HepG2 (cell line): ENCODE measurements around the gene SLC25A11. TPM values are rescaled to one million over a fixed set of nuclear protein-coding genes. Genes with fewer than 3 reads are reported as not detected.

ENCODE experiments used
- CBX5 ChIP-seq: sonication (generic); formaldehyde crosslinking; IDR thresholded peaks from 2 replicates; pipeline ENCODE4 v1.4.0; 2020; ENCODE audit warnings: missing genetic modification reagents, borderline replicate concordance
- GATAD1 ChIP-seq: IDR thresholded peaks from 2 replicates; pipeline ENCODE4 v1.6.1; 2016; ENCODE audit warnings: missing genetic modification reagents, missing compliant biosample characterization
- HNF1A ChIP-seq, 2 experiments: sonication (generic) in 1 of 2; formaldehyde crosslinking in 1 of 2; IDR thresholded peaks; 2 replicates each; pipeline versions ENCODE4 v1.4.0 to v1.6.1; 2016 to 2020; ENCODE audit warnings: borderline replicate concordance in 1 of 2, low read depth in 1 of 2, mild to moderate bottlenecking in 1 of 2, missing genetic modification reagents in 1 of 2
- HNRNPH1 ChIP-seq: fragments of 200-400 bp; formaldehyde crosslinking; optimal IDR thresholded peaks from 2 replicates; pipeline ENCODE3; 2017; ENCODE audit warnings: mild to moderate bottlenecking, low read depth, low read length
- HOMEZ ChIP-seq: IDR thresholded peaks from 2 replicates; pipeline ENCODE4 v1.6.1; 2016; ENCODE audit warnings: low read depth
- MTERF4 ChIP-seq: sonication (generic); formaldehyde crosslinking; IDR thresholded peaks from 2 replicates; pipeline ENCODE4 v1.8.0; 2023; ENCODE audit warnings: mild to moderate bottlenecking, missing genetic modification reagents
- NKX3-1 ChIP-seq: sonication (generic); formaldehyde crosslinking; IDR thresholded peaks from 2 replicates; pipeline ENCODE4 v1.5.0; 2020; ENCODE audit warnings: missing genetic modification reagents
- RELA ChIP-seq: sonication (generic); formaldehyde crosslinking; IDR thresholded peaks from 2 replicates; pipeline ENCODE4 v1.4.0; 2020; ENCODE audit warnings: missing genetic modification reagents
- SIN3A ChIP-seq: IDR thresholded peaks from 2 replicates; pipeline ENCODE4 v1.6.1; 2011; ENCODE audit warnings: low read depth, mild to moderate bottlenecking, control low read depth, low read length, borderline replicate concordance
- SMARCE1 ChIP-seq: fragments of 450-650 bp; IDR thresholded peaks from 2 replicates; pipeline ENCODE4 v1.6.1; 2017; ENCODE audit warnings: borderline replicate concordance
- YEATS4 ChIP-seq: sonication (generic); formaldehyde crosslinking; IDR thresholded peaks from 2 replicates; pipeline ENCODE4 v1.4.0; 2020; ENCODE audit warnings: missing genetic modification reagents, borderline replicate concordance
- ZBTB21 ChIP-seq: sonication (generic); formaldehyde crosslinking; IDR thresholded peaks from 2 replicates; pipeline ENCODE4 v1.4.0; 2020; ENCODE audit warnings: missing genetic modification reagents
- ZNF570 ChIP-seq: sonication (generic); formaldehyde crosslinking; IDR thresholded peaks from 2 replicates; pipeline ENCODE4 v1.4.0; 2020; ENCODE audit warnings: mild to moderate bottlenecking, missing genetic modification reagents, borderline replicate concordance
- ZNF589 ChIP-seq: sonication (generic); formaldehyde crosslinking; conservative IDR thresholded peaks from 2 replicates; pipeline ENCODE4 v1.8.0; 2022; ENCODE audit warnings: mild to moderate bottlenecking, moderate library complexity, missing genetic modification reagents
- ZNF616 ChIP-seq: sonication (generic); formaldehyde crosslinking; IDR thresholded peaks from 2 replicates; pipeline ENCODE4 v1.5.0; 2020; ENCODE audit warnings: low read depth, mild to moderate bottlenecking, missing genetic modification reagents
- ZNF652 ChIP-seq: IDR thresholded peaks from 2 replicates; pipeline ENCODE4 v1.6.1; 2016; ENCODE audit warnings: low read depth, borderline replicate concordance
- ZNF878 ChIP-seq: sonication (generic); formaldehyde crosslinking; IDR thresholded peaks from 2 replicates; pipeline ENCODE4 v1.8.1; 2023; ENCODE audit warnings: mild to moderate bottlenecking, missing genetic modification reagents, moderate library complexity
- polyA plus RNA-seq, 8 experiments: library from polyadenylated mRNA; depleted of rRNA in 3 of 8; stranded (reverse) in 7 of 8; unstranded in 1 of 8; fragments of >200 nt; fragmentation: Illumina TruSeq in 4 of 8; extraction: Trizol in 4 of 8; gene quantifications; 2 replicates each; pipeline versions ENCODE4 v1.2.1 to v1.2.3, GENCODE V29; 2011 to 2016; ENCODE audit warnings: low read depth in 4 of 8, missing spikeins in 1 of 8, mixed read lengths in 1 of 8; ENCODE audit not compliant: insufficient read depth in 1 of 8
- total RNA-seq, 5 experiments: library from RNA; depleted of rRNA; stranded (reverse); fragments of >200 nt; fragmentation: Illumina TruSeq; extraction: Trizol; gene quantifications; 2 replicates each; pipeline ENCODE4 v1.2.3, GENCODE V29; 2016; ENCODE audit warnings: low read depth in 1 of 5
- TF ChIP-seq, protein P1 (sequence below): sonication (generic); formaldehyde crosslinking; IDR thresholded peaks from 2 replicates; pipeline ENCODE4 v1.8.1; 2023; ENCODE audit warnings: missing genetic modification reagents, inconsistent platforms, borderline replicate concordance
- TF ChIP-seq, protein P2 (sequence below): sonication (generic); formaldehyde crosslinking; conservative IDR thresholded peaks from 2 replicates; pipeline ENCODE4 v1.8.0; 2022; ENCODE audit warnings: missing genetic modification reagents

The SLC25A11 gene
- total and polyA plus RNA-seq, 2 of the 13 experiments (the other 11 are each of a cell fraction or from before 2014, with no cell fraction given), result 35.4 to 47.2 TPM

DNA sequence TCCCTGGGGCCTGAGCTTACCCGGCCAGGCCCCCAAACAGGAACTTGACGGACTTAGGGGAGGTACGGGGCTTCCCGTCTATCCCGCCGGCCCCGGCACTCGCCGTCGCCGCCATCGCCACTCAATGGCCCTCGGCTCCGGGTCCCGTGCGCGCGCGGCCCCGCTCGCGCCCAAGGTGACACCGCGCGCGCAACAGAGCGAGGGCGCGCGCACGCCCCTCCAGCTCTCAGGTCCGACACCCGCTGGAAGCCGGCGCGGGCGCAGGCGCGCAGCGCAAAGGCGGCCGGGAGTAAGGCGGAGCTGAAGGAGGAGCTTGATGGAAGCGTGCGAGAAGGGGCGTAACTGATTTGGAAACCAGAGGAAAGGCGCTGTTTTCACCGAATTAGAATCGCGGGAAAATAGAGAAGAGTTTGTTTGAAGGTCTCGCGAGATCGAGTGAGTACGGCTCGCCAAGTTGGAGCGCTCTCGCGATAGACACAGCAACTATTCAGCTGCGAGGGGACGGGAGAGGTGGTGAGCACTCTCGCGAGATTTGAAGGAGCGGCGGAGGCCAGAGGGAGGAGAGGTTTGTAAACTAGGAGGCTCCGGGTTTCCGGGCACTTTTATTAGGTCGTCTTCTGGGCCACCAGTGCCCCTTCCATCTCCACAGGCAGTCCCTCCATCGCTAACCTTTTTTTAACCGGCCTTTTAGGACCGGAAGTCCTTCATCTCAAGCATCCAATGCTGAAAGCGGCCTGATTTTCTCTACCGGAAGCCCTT, at the start of gene SLC25A11, which contains the start of gene RNF167 (continued):
- TF ChIP-seq SIN3A (peak; percentile 82; the same call in 1 of the 2 replicates), HOMEZ (no peak), HNF1A (IDR thresholded peaks at IDR 0.05; ENCODE audit: low read depth) (no peak), HNF1A (CRISPR knock-in tag; IDR thresholded peaks at IDR 0.05; ENCODE audit: borderline replicate concordance) (no peak), MTERF4 (CRISPR knock-in tag) (no peak), ZNF570 (CRISPR knock-in tag) (no peak), SMARCE1 (no peak), RELA (CRISPR knock-in tag) (no peak), ZBTB21 (CRISPR knock-in tag) (no peak), YEATS4 (CRISPR knock-in tag) (peak; percentile 77; the same call in 1 of the 2 replicates), ZNF589 (no peak), CBX5 (CRISPR knock-in tag) (no peak), ZNF616 (CRISPR knock-in tag) (no peak), ZNF652 (CRISPR knock-in tag) (no peak), ZNF878 (CRISPR knock-in tag) (no peak), GATAD1 (peak; percentile 85), HNRNPH1 (no peak), NKX3-1 (no peak)
- TF ChIP-seq, protein P1, sequence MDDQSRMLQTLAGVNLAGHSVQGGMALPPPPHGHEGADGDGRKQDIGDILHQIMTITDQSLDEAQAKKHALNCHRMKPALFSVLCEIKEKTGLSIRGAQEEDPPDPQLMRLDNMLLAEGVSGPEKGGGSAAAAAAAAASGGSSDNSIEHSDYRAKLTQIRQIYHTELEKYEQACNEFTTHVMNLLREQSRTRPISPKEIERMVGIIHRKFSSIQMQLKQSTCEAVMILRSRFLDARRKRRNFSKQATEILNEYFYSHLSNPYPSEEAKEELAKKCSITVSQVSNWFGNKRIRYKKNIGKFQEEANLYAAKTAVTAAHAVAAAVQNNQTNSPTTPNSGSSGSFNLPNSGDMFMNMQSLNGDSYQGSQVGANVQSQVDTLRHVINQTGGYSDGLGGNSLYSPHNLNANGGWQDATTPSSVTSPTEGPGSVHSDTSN (CRISPR knock-in tag), result no peak
- TF ChIP-seq, protein P2, sequence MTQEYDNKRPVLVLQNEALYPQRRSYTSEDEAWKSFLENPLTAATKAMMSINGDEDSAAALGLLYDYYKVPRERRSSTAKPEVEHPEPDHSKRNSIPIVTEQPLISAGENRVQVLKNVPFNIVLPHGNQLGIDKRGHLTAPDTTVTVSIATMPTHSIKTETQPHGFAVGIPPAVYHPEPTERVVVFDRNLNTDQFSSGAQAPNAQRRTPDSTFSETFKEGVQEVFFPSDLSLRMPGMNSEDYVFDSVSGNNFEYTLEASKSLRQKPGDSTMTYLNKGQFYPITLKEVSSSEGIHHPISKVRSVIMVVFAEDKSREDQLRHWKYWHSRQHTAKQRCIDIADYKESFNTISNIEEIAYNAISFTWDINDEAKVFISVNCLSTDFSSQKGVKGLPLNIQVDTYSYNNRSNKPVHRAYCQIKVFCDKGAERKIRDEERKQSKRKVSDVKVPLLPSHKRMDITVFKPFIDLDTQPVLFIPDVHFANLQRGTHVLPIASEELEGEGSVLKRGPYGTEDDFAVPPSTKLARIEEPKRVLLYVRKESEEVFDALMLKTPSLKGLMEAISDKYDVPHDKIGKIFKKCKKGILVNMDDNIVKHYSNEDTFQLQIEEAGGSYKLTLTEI (CRISPR knock-in tag), result no peak
